Loucy (cell line): ENCODE measurements around the gene ITPK1.

Experiments used
- H2AFZ ChIP-seq: fragments of 200-600 bp; sonication (generic); 2 replicates; pipeline ENCODE4 v1.6.0; 2016; ENCODE audit warnings: antibody characterized with exemption, mild to moderate bottlenecking, low read length, moderate library complexity
- H3F3A ChIP-seq: fragments of 200-600 bp; 2 replicates; pipeline ENCODE4 v1.6.0; 2016; ENCODE audit warnings: antibody characterized with exemption, low read depth, mild to moderate bottlenecking
- H3K27me3 ChIP-seq: fragments of 200-600 bp; sonication (generic); 2 replicates; pipeline ENCODE4 v1.6.1; 2014; ENCODE audit warnings: low read length, mild to moderate bottlenecking; ENCODE audit not compliant: insufficient read depth, poor library complexity, severe bottlenecking
- H3K36me3 ChIP-seq: fragments of 200-600 bp; sonication (generic); 2 replicates; pipeline ENCODE4 v1.6.1; 2016; ENCODE audit warnings: low read length; ENCODE audit not compliant: insufficient read depth
- H3K4me1 ChIP-seq: fragments of 200-600 bp; sonication (generic); 2 replicates; pipeline ENCODE4 v1.5.1; 2014; ENCODE audit warnings: low read length, mild to moderate bottlenecking; ENCODE audit not compliant: insufficient read depth, poor library complexity, severe bottlenecking
- H3K4me2 ChIP-seq: fragments of 200-600 bp; sonication (generic); 2 replicates; pipeline ENCODE4 v1.6.0; 2014; ENCODE audit warnings: antibody characterized with exemption, low read length, low read depth, mild to moderate bottlenecking; ENCODE audit not compliant: poor library complexity, severe bottlenecking
- H3K4me3 ChIP-seq: fragments of 200-600 bp; sonication (generic); 2 replicates; pipeline ENCODE4 v1.5.1; 2014; ENCODE audit warnings: low read length, mild to moderate bottlenecking, mixed read lengths; ENCODE audit not compliant: poor library complexity, severe bottlenecking
- H3K79me2 ChIP-seq: fragments of 200-600 bp; sonication (generic); 2 replicates; pipeline ENCODE4 v1.6.1; 2014; ENCODE audit warnings: low read length; ENCODE audit not compliant: insufficient read depth
- H3K9ac ChIP-seq: fragments of 200-600 bp; sonication (generic); 2 replicates; pipeline ENCODE4 v1.6.0; 2014; ENCODE audit warnings: mild to moderate bottlenecking, low read depth, low read length, moderate library complexity; ENCODE audit not compliant: poor library complexity, severe bottlenecking
- H3K9me2 ChIP-seq: fragments of 200-600 bp; sonication (generic); replicated peaks from 2 replicates; pipeline ENCODE4 v1.6.1; 2016; ENCODE audit warnings: low read depth, low read length, mixed read lengths
- H3K9me3 ChIP-seq: fragments of 200-600 bp; sonication (generic); 2 replicates; pipeline ENCODE4 v1.6.1; 2014; ENCODE audit warnings: mild to moderate bottlenecking, antibody characterized with exemption, low read length, low read depth; ENCODE audit not compliant: insufficient read depth
- H4K20me1 ChIP-seq: fragments of 200-600 bp; sonication (generic); 2 replicates; pipeline ENCODE4 v1.6.0; 2014; ENCODE audit warnings: antibody characterized with exemption, low read length, mild to moderate bottlenecking; ENCODE audit not compliant: insufficient read depth, poor library complexity, severe bottlenecking
- EZH2phosphoT487 ChIP-seq: fragments of 200-600 bp; IDR thresholded peaks from 2 replicates; pipeline ENCODE4 v1.6.1; 2018; ENCODE audit warnings: antibody characterized with exemption, mild to moderate bottlenecking, moderate library complexity, borderline replicate concordance
- TF ChIP-seq, protein P1 (sequence below): fragments of 200-600 bp; sonication (generic); conservative IDR thresholded peaks from 2 replicates; pipeline ENCODE4 v1.5.1; 2014; ENCODE audit warnings: mild to moderate bottlenecking, antibody characterized with exemption, low read length

ITPK1 gene

GRCh38 chr14:93027810-93028723 lies 87.7 kb downstream of the ITPK1 start:
- H3K4me2 ChIP-seq: no peak overlapping the region
- H3K9me2 ChIP-seq: no peaks in the 10 kb centered on the region
- no peak overlapping the region for H3K9ac ChIP-seq
- no peaks in the 10 kb centered on the region for H3K9me3 ChIP-seq
- H3K4me1 ChIP-seq: peaks cover 4% of the 10 kb centered on the region
- no peaks in the 10 kb centered on the region; the same call in 1 of the 2 replicates for H3K79me2 ChIP-seq
- TF ChIP-seq, protein P1, sequence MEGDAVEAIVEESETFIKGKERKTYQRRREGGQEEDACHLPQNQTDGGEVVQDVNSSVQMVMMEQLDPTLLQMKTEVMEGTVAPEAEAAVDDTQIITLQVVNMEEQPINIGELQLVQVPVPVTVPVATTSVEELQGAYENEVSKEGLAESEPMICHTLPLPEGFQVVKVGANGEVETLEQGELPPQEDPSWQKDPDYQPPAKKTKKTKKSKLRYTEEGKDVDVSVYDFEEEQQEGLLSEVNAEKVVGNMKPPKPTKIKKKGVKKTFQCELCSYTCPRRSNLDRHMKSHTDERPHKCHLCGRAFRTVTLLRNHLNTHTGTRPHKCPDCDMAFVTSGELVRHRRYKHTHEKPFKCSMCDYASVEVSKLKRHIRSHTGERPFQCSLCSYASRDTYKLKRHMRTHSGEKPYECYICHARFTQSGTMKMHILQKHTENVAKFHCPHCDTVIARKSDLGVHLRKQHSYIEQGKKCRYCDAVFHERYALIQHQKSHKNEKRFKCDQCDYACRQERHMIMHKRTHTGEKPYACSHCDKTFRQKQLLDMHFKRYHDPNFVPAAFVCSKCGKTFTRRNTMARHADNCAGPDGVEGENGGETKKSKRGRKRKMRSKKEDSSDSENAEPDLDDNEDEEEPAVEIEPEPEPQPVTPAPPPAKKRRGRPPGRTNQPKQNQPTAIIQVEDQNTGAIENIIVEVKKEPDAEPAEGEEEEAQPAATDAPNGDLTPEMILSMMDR: no peak
- TF ChIP-seq EZH2phosphoT487: no peak
- no peaks in the 10 kb centered on the region for H3K27me3 ChIP-seq
- no peak overlapping the region for H2AFZ ChIP-seq
- H3K36me3 ChIP-seq: no peaks in the 10 kb centered on the region; the same call in 1 of the 2 replicates
- H3K4me3 ChIP-seq: no peak overlapping the region
- no peaks in the 10 kb centered on the region for H3F3A ChIP-seq
- no peaks in the 10 kb centered on the region for H4K20me1 ChIP-seq

DNA sequence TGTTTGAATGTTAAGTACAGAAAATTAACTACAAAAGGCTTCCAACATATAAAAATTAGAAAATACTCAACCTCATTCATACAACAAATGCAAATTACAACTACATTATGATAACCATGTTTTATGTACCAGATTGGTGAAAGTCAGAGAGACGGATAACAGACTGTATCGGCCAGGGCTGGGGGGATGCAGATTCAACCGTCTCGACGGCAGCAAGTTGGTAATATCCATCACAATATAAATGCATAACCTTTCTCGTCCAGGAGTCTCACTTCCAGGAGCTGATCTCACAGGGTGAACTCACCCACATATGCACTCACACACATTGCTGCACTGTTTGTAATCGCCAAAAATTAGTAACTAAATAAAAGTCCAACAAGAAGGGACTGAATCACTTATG lies 89.4 kb downstream of the ITPK1 start:
- H3K9ac ChIP-seq: no peak overlapping the region
- H2AFZ ChIP-seq: no peak overlapping the region
- no peak for TF ChIP-seq EZH2phosphoT487
- TF ChIP-seq, protein P1: no peak
- no peaks in the 10 kb centered on the region for H3K9me3 ChIP-seq
- no peak overlapping the region for H3K4me3 ChIP-seq
- H3K4me1 ChIP-seq: peaks cover 5% of the 10 kb centered on the region
- peaks cover 7% of the 10 kb centered on the region for H3K79me2 ChIP-seq
- no peaks in the 10 kb centered on the region; the same call in 1 of the 2 replicates for H3K36me3 ChIP-seq
- H3K9me2 ChIP-seq: no peaks in the 10 kb centered on the region
- H3K27me3 ChIP-seq: no peaks in the 10 kb centered on the region
- no peak overlapping the region for H3K4me2 ChIP-seq
- no peaks in the 10 kb centered on the region for H3F3A ChIP-seq
- no peaks in the 10 kb centered on the region for H4K20me1 ChIP-seq

DNA sequence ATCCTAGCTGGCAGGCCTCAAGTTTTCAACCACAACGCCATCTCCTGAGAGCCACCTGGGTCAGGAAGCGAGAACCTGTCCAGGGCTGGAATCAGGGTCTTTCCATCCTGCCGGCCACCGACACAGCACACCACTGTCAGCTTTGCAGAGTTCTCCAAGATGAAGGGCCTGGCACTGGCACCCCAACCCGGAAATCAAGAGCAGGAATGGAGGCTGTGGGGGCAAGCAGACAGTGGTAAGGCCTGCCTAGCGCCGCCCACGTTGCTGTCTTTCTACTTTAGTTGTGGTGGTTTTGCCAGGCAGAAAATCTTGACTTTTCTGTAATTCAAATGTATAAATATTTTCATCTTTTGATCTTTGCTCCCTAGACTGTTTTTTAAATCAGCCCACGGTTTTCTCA lies 90.7 kb downstream of the ITPK1 start:
- no peaks in the 10 kb centered on the region for H3K9me3 ChIP-seq
- H3K9me2 ChIP-seq: no peaks in the 10 kb centered on the region
- no peak overlapping the region for H3K4me3 ChIP-seq
- H3F3A ChIP-seq: no peaks in the 10 kb centered on the region
- H2AFZ ChIP-seq: no peak overlapping the region
- peaks cover 7% of the 10 kb centered on the region for H3K79me2 ChIP-seq
- H3K4me2 ChIP-seq: no peak overlapping the region
- no peak overlapping the region for H3K9ac ChIP-seq
- TF ChIP-seq, protein P1: no peak
- TF ChIP-seq EZH2phosphoT487: no peak
- H3K4me1 ChIP-seq: peaks cover 5% of the 10 kb centered on the region
- no peaks in the 10 kb centered on the region for H4K20me1 ChIP-seq
- no peaks in the 10 kb centered on the region for H3K36me3 ChIP-seq
- no peaks in the 10 kb centered on the region for H3K27me3 ChIP-seq
